ENCODE data around the gene RPN1. TPM values are rescaled to one million over a fixed set of nuclear protein-coding genes. Genes with fewer than 3 reads are reported as not detected.

The RPN1 gene
- total RNA-seq, 1 experiment from 2014 or later, result 176 TPM

GRCh38 chr3:128578346-128578745 lies 72.3 kb downstream of the RPN1 start:
- Histone ChIP-seq H2AFZ (ENCODE audit: low read length) (no peak overlapping the region), H3K36me3 (ENCODE audit: insufficient read depth, low read length) (no peaks in the 10 kb centered on the region), H3K4me1 (ENCODE audit: low read length) (no peaks in the 10 kb centered on the region), H3K4me2 (ENCODE audit: low read depth, low read length, poor library complexity, severe bottlenecking) (no peak overlapping the region), H4K20me1 (ENCODE audit: insufficient read depth, low read depth, low read length) (no peaks in the 10 kb centered on the region), H3K27me3 (ENCODE audit: low read length) (no peaks in the 10 kb centered on the region), H3K9ac (ENCODE audit: low read length) (no peak overlapping the region), H3K9me3 (ENCODE audit: low read length) (peaks cover 4% of the 10 kb centered on the region; the same call in 1 of the 2 replicates), H3K9me2 (replicated peaks; ENCODE audit: insufficient read depth, low read length) (no peaks in the 10 kb centered on the region), H3K4me3 (ENCODE audit: low read length) (no peak overlapping the region), H3K79me2 (ENCODE audit: low read length) (no peaks in the 10 kb centered on the region), H3K27ac (ENCODE audit: low read length) (no peak overlapping the region)
- no peak for DNase-seq

- Histone ChIP-seq H3K27me3 (ENCODE audit: low read length) (no peaks in the 10 kb centered on the region), H2AFZ (ENCODE audit: low read length) (no peak overlapping the region), H3K9me2 (replicated peaks; ENCODE audit: insufficient read depth, low read length) (no peaks in the 10 kb centered on the region), H3K79me2 (ENCODE audit: low read length) (no peaks in the 10 kb centered on the region), H3K4me3 (ENCODE audit: low read length) (no peak overlapping the region), H3K9me3 (ENCODE audit: low read length) (peaks cover 4% of the 10 kb centered on the region; the same call in 1 of the 2 replicates), H3K9ac (ENCODE audit: low read length) (no peak overlapping the region), H3K36me3 (ENCODE audit: insufficient read depth, low read length) (no peaks in the 10 kb centered on the region), H4K20me1 (ENCODE audit: insufficient read depth, low read depth, low read length) (no peaks in the 10 kb centered on the region), H3K27ac (ENCODE audit: low read length) (no peak overlapping the region), H3K4me2 (ENCODE audit: low read depth, low read length, poor library complexity, severe bottlenecking) (no peak overlapping the region), H3K4me1 (ENCODE audit: low read length) (no peaks in the 10 kb centered on the region)
- no peak for DNase-seq
Measured at GRCh38 chr3:128577711-128578110, 72.9 kb downstream of the RPN1 start.

- Histone ChIP-seq H3K4me3 (ENCODE audit: low read length) (no peak overlapping the region), H3K79me2 (ENCODE audit: low read length) (no peaks in the 10 kb centered on the region), H3K27ac (ENCODE audit: low read length) (no peak overlapping the region), H2AFZ (ENCODE audit: low read length) (no peak overlapping the region), H3K27me3 (ENCODE audit: low read length) (no peaks in the 10 kb centered on the region), H3K36me3 (ENCODE audit: insufficient read depth, low read length) (no peaks in the 10 kb centered on the region), H3K4me1 (ENCODE audit: low read length) (no peaks in the 10 kb centered on the region), H3K4me2 (ENCODE audit: low read depth, low read length, poor library complexity, severe bottlenecking) (no peak overlapping the region), H3K9me2 (replicated peaks; ENCODE audit: insufficient read depth, low read length) (no peaks in the 10 kb centered on the region), H4K20me1 (ENCODE audit: insufficient read depth, low read depth, low read length) (no peaks in the 10 kb centered on the region), H3K9ac (ENCODE audit: low read length) (no peak overlapping the region), H3K9me3 (ENCODE audit: low read length) (peaks cover 4% of the 10 kb centered on the region; the same call in 1 of the 2 replicates)
- no peak for DNase-seq
Measured at GRCh38 chr3:128576290-128576689, 74.3 kb downstream of the RPN1 start.

GRCh38 chr3:128575777-128576176 lies 74.8 kb downstream of the RPN1 start:
- H3K4me2 ChIP-seq (ENCODE audit: low read depth, low read length, poor library complexity, severe bottlenecking), result no peak overlapping the region
- no peaks in the 10 kb centered on the region for H3K27me3 ChIP-seq (ENCODE audit: low read length)

GRCh38 chr3:128573707-128574162 lies 76.9 kb downstream of the RPN1 start:
- Histone ChIP-seq H3K36me3 (ENCODE audit: insufficient read depth, low read length) (no peaks in the 10 kb centered on the region), H3K9ac (ENCODE audit: low read length) (no peak overlapping the region), H3K9me3 (ENCODE audit: low read length) (no peaks in the 10 kb centered on the region), H3K9me2 (replicated peaks; ENCODE audit: insufficient read depth, low read length) (no peaks in the 10 kb centered on the region), H3K4me3 (ENCODE audit: low read length) (no peak overlapping the region), H4K20me1 (ENCODE audit: insufficient read depth, low read depth, low read length) (no peaks in the 10 kb centered on the region), H3K79me2 (ENCODE audit: low read length) (no peaks in the 10 kb centered on the region), H3K4me1 (ENCODE audit: low read length) (no peaks in the 10 kb centered on the region), H3K27ac (ENCODE audit: low read length) (no peak overlapping the region), H3K27me3 (ENCODE audit: low read length) (no peaks in the 10 kb centered on the region), H2AFZ (ENCODE audit: low read length) (no peak overlapping the region), H3K4me2 (ENCODE audit: low read depth, low read length, poor library complexity, severe bottlenecking) (no peak overlapping the region)
- DNase-seq, result no peak

More at GRCh38 chr3:128575777-128576176, 74.8 kb downstream of the RPN1 start:
- DNase-seq, result no peak
- Histone ChIP-seq H3K9me3 (ENCODE audit: low read length) (peaks cover 4% of the 10 kb centered on the region; the same call in 1 of the 2 replicates), H2AFZ (ENCODE audit: low read length) (no peak overlapping the region), H3K4me1 (ENCODE audit: low read length) (no peaks in the 10 kb centered on the region), H3K4me3 (ENCODE audit: low read length) (no peak overlapping the region), H3K36me3 (ENCODE audit: insufficient read depth, low read length) (no peaks in the 10 kb centered on the region), H3K9me2 (replicated peaks; ENCODE audit: insufficient read depth, low read length) (no peaks in the 10 kb centered on the region), H3K79me2 (ENCODE audit: low read length) (no peaks in the 10 kb centered on the region), H4K20me1 (ENCODE audit: insufficient read depth, low read depth, low read length) (no peaks in the 10 kb centered on the region), H3K27ac (ENCODE audit: low read length) (no peak overlapping the region), H3K9ac (ENCODE audit: low read length) (no peak overlapping the region)

GRCh38 chr3:128573160-128573559 lies 77.5 kb downstream of the RPN1 start:
- Histone ChIP-seq H3K4me2 (ENCODE audit: low read depth, low read length, poor library complexity, severe bottlenecking) (no peak overlapping the region), H3K9me3 (ENCODE audit: low read length) (no peaks in the 10 kb centered on the region), H3K79me2 (ENCODE audit: low read length) (no peaks in the 10 kb centered on the region), H2AFZ (ENCODE audit: low read length) (no peak overlapping the region), H3K27me3 (ENCODE audit: low read length) (no peaks in the 10 kb centered on the region), H3K27ac (ENCODE audit: low read length) (no peak overlapping the region), H4K20me1 (ENCODE audit: insufficient read depth, low read depth, low read length) (no peaks in the 10 kb centered on the region), H3K9ac (ENCODE audit: low read length) (no peak overlapping the region), H3K4me3 (ENCODE audit: low read length) (no peak overlapping the region), H3K4me1 (ENCODE audit: low read length) (no peaks in the 10 kb centered on the region), H3K9me2 (replicated peaks; ENCODE audit: insufficient read depth, low read length) (no peaks in the 10 kb centered on the region), H3K36me3 (ENCODE audit: insufficient read depth, low read length) (no peaks in the 10 kb centered on the region)
- no peak for DNase-seq

- H3K4me2 ChIP-seq (ENCODE audit: low read depth, low read length, poor library complexity, severe bottlenecking), result no peak overlapping the region
- H3K36me3 ChIP-seq (ENCODE audit: insufficient read depth, low read length), result no peaks in the 10 kb centered on the region
- H3K4me1 ChIP-seq (ENCODE audit: low read length), result 0 out of 2 replicates have a peak, but pooled peaks cover under 1% of the 10 kb centered on the region
- H2AFZ ChIP-seq (ENCODE audit: low read length), result no peak overlapping the region
- H3K27ac ChIP-seq (ENCODE audit: low read length), result no peak overlapping the region
- peak; percentile 47 for DNase-seq
- H4K20me1 ChIP-seq (ENCODE audit: insufficient read depth, low read depth, low read length), result no peaks in the 10 kb centered on the region
- no peaks in the 10 kb centered on the region for H3K9me2 ChIP-seq (replicated peaks; ENCODE audit: insufficient read depth, low read length)
- H3K9me3 ChIP-seq (ENCODE audit: low read length), result no peaks in the 10 kb centered on the region
- H3K9ac ChIP-seq (ENCODE audit: low read length), result no peak overlapping the region
- no peak overlapping the region for H3K4me3 ChIP-seq (ENCODE audit: low read length)
- no peaks in the 10 kb centered on the region for H3K79me2 ChIP-seq (ENCODE audit: low read length)
- no peaks in the 10 kb centered on the region for H3K27me3 ChIP-seq (ENCODE audit: low read length)
Measured at GRCh38 chr3:128572644-128573105, 77.9 kb downstream of the RPN1 start.

- Histone ChIP-seq H3K9me2 (replicated peaks; ENCODE audit: insufficient read depth, low read length) (no peaks in the 10 kb centered on the region), H3K9me3 (ENCODE audit: low read length) (no peaks in the 10 kb centered on the region), H4K20me1 (ENCODE audit: insufficient read depth, low read depth, low read length) (no peaks in the 10 kb centered on the region), H3K4me1 (ENCODE audit: low read length) (0 out of 2 replicates have a peak, but pooled peaks cover 3% of the 10 kb centered on the region), H3K27ac (ENCODE audit: low read length) (no peak overlapping the region), H2AFZ (ENCODE audit: low read length) (no peak overlapping the region), H3K4me3 (ENCODE audit: low read length) (no peak overlapping the region), H3K27me3 (ENCODE audit: low read length) (no peaks in the 10 kb centered on the region), H3K9ac (ENCODE audit: low read length) (no peak overlapping the region), H3K79me2 (ENCODE audit: low read length) (no peaks in the 10 kb centered on the region), H3K36me3 (ENCODE audit: insufficient read depth, low read length) (no peaks in the 10 kb centered on the region), H3K4me2 (ENCODE audit: low read depth, low read length, poor library complexity, severe bottlenecking) (no peak overlapping the region)
- no peak for DNase-seq
Measured at GRCh38 chr3:128572013-128572412, 78.6 kb downstream of the RPN1 start.
